ENCODE measurements around the gene WDR18. TPM values are rescaled to one million over a fixed set of nuclear protein-coding genes. Genes with fewer than 3 reads are reported as not detected.
A peak's percentile ranks its signal among the peaks of the same experiment; 100 is the strongest.

The WDR18 gene
- total RNA-seq, 1 experiment from 2014 or later, result 96.8 TPM

DNA sequence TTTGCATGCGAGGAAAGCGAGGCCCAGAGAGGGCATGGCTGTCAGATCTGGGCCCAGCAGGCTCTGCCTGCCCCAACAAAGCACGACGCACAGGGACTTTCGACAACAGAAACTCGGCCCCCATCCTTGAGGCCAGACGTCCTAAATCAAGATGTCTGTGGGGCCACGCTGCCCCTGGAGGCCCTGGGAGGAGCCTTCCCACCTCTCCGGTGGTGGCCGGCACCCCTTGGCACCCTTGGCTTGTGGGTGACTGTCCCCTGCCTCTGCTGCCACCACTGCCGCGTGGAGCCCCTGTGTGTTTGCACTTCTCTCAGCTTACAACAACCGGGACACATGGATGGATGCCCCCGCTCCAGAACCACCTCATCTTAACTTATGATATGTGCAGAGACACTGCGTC, 4.4 kb downstream of the WDR18 start:
- Mint-ChIP-seq H3K4me1 (ENCODE audit: low read depth, unreplicated experiment) (no peaks in the 10 kb centered on the region), H3K36me3 (ENCODE audit: insufficient read depth, unreplicated experiment) (peaks cover 70% of the 10 kb centered on the region), H3K27me3 (ENCODE audit: insufficient read depth, unreplicated experiment) (no peaks in the 10 kb centered on the region), H3K27ac (ENCODE audit: unreplicated experiment) (no peak overlapping the region), H3K9me3 (ENCODE audit: unreplicated experiment) (no peaks in the 10 kb centered on the region), H3K4me3 (ENCODE audit: unreplicated experiment) (no peak overlapping the region)
- Histone ChIP-seq H3K27me3 (replicated peaks; ENCODE audit: control insufficient read depth, insufficient read depth, low read length) (no peaks in the 10 kb centered on the region), H3K36me3 (ENCODE audit: control insufficient read depth, insufficient read depth, low read length) (peaks cover 3% of the 10 kb centered on the region), H3K9me3 (no peaks in the 10 kb centered on the region), H3K4me1 (peaks cover 21% of the 10 kb centered on the region), H3K4me3 (ENCODE audit: low read depth, low read length) (no peak overlapping the region)
- no TSS peak for BruUV-seq (replicated peaks)
- POLR2A ChIA-PET, result no interaction called here
- TF ChIP-seq, protein P1, sequence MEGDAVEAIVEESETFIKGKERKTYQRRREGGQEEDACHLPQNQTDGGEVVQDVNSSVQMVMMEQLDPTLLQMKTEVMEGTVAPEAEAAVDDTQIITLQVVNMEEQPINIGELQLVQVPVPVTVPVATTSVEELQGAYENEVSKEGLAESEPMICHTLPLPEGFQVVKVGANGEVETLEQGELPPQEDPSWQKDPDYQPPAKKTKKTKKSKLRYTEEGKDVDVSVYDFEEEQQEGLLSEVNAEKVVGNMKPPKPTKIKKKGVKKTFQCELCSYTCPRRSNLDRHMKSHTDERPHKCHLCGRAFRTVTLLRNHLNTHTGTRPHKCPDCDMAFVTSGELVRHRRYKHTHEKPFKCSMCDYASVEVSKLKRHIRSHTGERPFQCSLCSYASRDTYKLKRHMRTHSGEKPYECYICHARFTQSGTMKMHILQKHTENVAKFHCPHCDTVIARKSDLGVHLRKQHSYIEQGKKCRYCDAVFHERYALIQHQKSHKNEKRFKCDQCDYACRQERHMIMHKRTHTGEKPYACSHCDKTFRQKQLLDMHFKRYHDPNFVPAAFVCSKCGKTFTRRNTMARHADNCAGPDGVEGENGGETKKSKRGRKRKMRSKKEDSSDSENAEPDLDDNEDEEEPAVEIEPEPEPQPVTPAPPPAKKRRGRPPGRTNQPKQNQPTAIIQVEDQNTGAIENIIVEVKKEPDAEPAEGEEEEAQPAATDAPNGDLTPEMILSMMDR (IDR thresholded peaks at IDR 0.05; ENCODE audit: insufficient read depth in 1 of 2, low read depth in 1 of 2, low read length in 1 of 2, severe bottlenecking in 1 of 2, unreplicated experiment in 1 of 2), result no peak
- intact Hi-C loops (cut with micrococcal nuclease; ENCODE audit: unreplicated experiment), result no loop called here
- CTCF ChIA-PET, result no interaction called here
- no peak for DNase-seq

DNA sequence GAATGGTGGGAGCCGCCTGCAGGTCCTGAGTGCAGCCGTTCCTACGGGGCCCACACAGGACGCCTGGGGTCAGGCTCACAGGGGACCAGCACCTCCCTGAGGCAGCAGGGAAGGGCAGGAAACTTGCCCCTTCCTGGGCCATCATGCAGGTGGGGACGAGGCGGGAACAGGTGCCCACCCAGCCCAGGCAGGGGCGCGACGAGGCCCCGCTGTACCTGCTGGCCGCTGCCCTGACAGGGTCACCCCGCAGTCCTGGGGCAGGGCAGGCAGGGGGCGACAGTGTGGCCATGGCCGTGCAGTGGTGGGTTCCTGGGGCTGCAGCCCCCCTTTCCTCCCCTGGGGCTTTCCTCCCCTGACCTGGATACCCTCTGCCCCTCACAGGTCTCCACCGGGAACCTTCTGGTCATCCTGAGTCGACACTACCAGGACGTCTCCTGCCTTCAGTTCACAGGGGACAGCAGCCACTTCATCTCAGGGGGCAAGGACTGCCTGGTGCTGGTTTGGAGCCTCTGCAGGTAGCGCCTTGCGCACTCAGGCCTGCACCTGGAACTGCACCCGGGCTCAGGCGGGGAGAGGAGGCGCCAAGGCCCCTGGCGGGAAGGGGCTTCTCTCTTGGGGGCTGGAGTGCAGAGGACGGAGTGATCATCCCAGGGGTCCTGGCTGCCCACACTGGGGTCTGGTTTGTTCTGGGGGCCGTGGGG, 5.4 kb downstream of the WDR18 start:
- no peak overlapping the region for H3K4me3 Mint-ChIP-seq (ENCODE audit: unreplicated experiment)
- no peaks in the 10 kb centered on the region for H3K9me3 ChIP-seq
- H3K27me3 Mint-ChIP-seq (ENCODE audit: insufficient read depth, unreplicated experiment), result no peaks in the 10 kb centered on the region
- no peaks in the 10 kb centered on the region for H3K27me3 ChIP-seq (replicated peaks; ENCODE audit: control insufficient read depth, insufficient read depth, low read length)
- H3K27ac Mint-ChIP-seq (ENCODE audit: unreplicated experiment), result no peak overlapping the region
- no peak for DNase-seq
- no peak overlapping the region for H3K4me3 ChIP-seq (ENCODE audit: low read depth, low read length)
- H3K4me1 ChIP-seq, result peaks cover 27% of the 10 kb centered on the region
- H3K9me3 Mint-ChIP-seq (ENCODE audit: unreplicated experiment), result no peaks in the 10 kb centered on the region
- ChIA-PET CTCF (no interaction called here), POLR2A (no interaction called here)
- no TSS peak for BruUV-seq (replicated peaks)
- intact Hi-C loops (cut with micrococcal nuclease; ENCODE audit: unreplicated experiment), result no loop called here
- H3K36me3 ChIP-seq (ENCODE audit: control insufficient read depth, insufficient read depth, low read length), result peaks cover 3% of the 10 kb centered on the region
- TF ChIP-seq, protein P1 (IDR thresholded peaks at IDR 0.05; ENCODE audit: insufficient read depth in 1 of 2, low read depth in 1 of 2, low read length in 1 of 2, severe bottlenecking in 1 of 2, unreplicated experiment in 1 of 2), result peak in 1 of 2 experiments; percentile 16
- peaks cover 70% of the 10 kb centered on the region for H3K36me3 Mint-ChIP-seq (ENCODE audit: insufficient read depth, unreplicated experiment)
- no peaks in the 10 kb centered on the region for H3K4me1 Mint-ChIP-seq (ENCODE audit: low read depth, unreplicated experiment)

DNA sequence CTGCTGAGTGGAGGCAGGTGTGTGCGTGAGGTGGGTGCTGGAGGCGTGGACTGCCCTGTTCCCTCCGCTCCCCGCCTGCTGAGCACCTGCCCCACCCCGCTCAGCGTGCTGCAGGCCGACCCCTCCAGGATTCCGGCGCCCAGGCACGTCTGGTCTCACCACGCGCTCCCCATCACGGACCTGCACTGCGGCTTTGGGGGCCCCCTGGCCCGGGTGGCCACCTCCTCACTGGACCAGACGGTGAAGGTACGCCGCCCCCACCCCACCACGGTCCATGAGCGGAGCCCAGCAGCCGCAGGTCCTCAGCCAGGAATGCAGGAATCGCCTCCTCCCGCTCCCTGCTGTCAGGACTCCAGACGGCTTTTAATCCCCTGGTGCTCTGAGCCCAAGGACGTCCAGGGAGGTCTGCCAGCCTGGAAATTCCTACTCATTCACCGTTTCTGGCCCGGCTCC, 6.0 kb downstream of the WDR18 start:
- DNase-seq, result no peak
- ChIA-PET CTCF (no interaction called here), POLR2A (no interaction called here)
- no peaks in the 10 kb centered on the region for H3K4me1 Mint-ChIP-seq (ENCODE audit: low read depth, unreplicated experiment)
- H3K4me3 ChIP-seq (ENCODE audit: low read depth, low read length), result no peak overlapping the region
- intact Hi-C loops (cut with micrococcal nuclease; ENCODE audit: unreplicated experiment), result no loop called here
- no peak overlapping the region for H3K4me3 Mint-ChIP-seq (ENCODE audit: unreplicated experiment)
- BruUV-seq (replicated peaks), result no TSS peak
- no peaks in the 10 kb centered on the region for H3K27me3 Mint-ChIP-seq (ENCODE audit: insufficient read depth, unreplicated experiment)
- TF ChIP-seq, protein P1 (IDR thresholded peaks at IDR 0.05; ENCODE audit: insufficient read depth in 1 of 2, low read depth in 1 of 2, low read length in 1 of 2, severe bottlenecking in 1 of 2, unreplicated experiment in 1 of 2), result no peak
- peaks cover 69% of the 10 kb centered on the region for H3K36me3 Mint-ChIP-seq (ENCODE audit: insufficient read depth, unreplicated experiment)
- H3K36me3 ChIP-seq (ENCODE audit: control insufficient read depth, insufficient read depth, low read length), result peaks cover 4% of the 10 kb centered on the region
- peaks cover 27% of the 10 kb centered on the region for H3K4me1 ChIP-seq
- no peaks in the 10 kb centered on the region for H3K9me3 ChIP-seq
- no peak overlapping the region for H3K27ac Mint-ChIP-seq (ENCODE audit: unreplicated experiment)
- H3K27me3 ChIP-seq (replicated peaks; ENCODE audit: control insufficient read depth, insufficient read depth, low read length), result no peaks in the 10 kb centered on the region
- no peaks in the 10 kb centered on the region for H3K9me3 Mint-ChIP-seq (ENCODE audit: unreplicated experiment)
